ENCODE data around the gene UGDH.

DNA sequence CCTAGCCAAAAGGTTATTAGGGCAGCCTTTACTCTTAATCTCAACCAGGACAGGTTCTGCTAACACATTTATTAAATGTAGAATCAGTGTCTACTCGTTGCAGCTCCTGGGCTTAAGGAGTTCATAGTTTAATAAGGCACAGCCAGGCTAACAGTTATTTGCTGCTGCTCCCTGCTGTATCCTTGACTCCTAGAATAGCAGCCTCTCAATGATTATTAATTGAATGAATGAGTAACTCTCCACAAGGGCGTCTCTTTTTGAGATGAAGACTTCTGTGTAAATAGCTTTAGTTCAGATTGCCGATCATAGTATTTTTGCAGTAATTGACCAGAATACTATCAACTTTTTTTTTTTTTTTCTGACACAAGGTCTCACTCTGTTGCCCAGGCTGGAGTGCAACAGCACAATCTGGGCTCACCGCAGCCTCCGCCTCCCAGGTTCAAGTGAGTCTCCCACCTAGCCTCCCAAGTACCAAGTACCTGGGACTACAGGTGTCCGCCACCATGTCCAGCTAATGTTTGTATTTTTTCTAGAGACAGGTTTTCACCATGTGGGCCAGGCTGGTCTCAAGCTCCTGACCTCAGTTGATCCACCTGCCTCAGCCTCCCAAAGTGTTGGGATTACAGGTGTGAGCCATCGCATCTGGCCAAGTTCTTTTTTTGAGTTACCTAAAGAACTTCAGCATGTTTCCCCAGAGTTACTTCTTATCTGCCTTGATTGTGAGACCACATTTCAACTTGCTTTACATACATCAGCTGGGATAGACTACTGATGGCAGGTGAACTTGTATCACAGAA is 2.9 kb downstream of the UGDH start:
- TF ChIP-seq, protein P1, sequence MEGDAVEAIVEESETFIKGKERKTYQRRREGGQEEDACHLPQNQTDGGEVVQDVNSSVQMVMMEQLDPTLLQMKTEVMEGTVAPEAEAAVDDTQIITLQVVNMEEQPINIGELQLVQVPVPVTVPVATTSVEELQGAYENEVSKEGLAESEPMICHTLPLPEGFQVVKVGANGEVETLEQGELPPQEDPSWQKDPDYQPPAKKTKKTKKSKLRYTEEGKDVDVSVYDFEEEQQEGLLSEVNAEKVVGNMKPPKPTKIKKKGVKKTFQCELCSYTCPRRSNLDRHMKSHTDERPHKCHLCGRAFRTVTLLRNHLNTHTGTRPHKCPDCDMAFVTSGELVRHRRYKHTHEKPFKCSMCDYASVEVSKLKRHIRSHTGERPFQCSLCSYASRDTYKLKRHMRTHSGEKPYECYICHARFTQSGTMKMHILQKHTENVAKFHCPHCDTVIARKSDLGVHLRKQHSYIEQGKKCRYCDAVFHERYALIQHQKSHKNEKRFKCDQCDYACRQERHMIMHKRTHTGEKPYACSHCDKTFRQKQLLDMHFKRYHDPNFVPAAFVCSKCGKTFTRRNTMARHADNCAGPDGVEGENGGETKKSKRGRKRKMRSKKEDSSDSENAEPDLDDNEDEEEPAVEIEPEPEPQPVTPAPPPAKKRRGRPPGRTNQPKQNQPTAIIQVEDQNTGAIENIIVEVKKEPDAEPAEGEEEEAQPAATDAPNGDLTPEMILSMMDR (IDR thresholded peaks at IDR 0.05; ENCODE audit: poor library complexity, severe bottlenecking), result no peak
- TF ChIP-seq RAD21 (conservative IDR thresholded peaks at IDR 0.05), result no peak
- TF ChIP-seq EZH2 (IDR thresholded peaks at IDR 0.05; ENCODE audit: borderline replicate concordance, insufficient read depth, low read length, poor library complexity, severe bottlenecking), result no peak
- TF ChIP-seq SMC3 (conservative IDR thresholded peaks at IDR 0.05; ENCODE audit: poor library complexity), result no peak
- TF ChIP-seq EP300 (conservative IDR thresholded peaks at IDR 0.05; ENCODE audit: poor library complexity, severe bottlenecking), result no peak
- no peak for TF ChIP-seq POLR2AphosphoS5 (IDR thresholded peaks at IDR 0.05)

Measured in neural cell (in vitro differentiated cells).